GM18870 (cell line): ENCODE data around the gene LIMK2.
"Not testable (repeated sequence)": the region's sequence is repeated elsewhere in the genome, so short reads cannot be mapped to it uniquely, and the experiment has no call there.

ENCODE experiments used
- ATAC-seq: cut with Tn5 transposase; IDR thresholded peaks from one replicate; pipeline ENCODE4 v1.9.1; 2021; ENCODE audit warnings: moderate library complexity; ENCODE audit not compliant: unreplicated experiment

Gene LIMK2

DNA sequence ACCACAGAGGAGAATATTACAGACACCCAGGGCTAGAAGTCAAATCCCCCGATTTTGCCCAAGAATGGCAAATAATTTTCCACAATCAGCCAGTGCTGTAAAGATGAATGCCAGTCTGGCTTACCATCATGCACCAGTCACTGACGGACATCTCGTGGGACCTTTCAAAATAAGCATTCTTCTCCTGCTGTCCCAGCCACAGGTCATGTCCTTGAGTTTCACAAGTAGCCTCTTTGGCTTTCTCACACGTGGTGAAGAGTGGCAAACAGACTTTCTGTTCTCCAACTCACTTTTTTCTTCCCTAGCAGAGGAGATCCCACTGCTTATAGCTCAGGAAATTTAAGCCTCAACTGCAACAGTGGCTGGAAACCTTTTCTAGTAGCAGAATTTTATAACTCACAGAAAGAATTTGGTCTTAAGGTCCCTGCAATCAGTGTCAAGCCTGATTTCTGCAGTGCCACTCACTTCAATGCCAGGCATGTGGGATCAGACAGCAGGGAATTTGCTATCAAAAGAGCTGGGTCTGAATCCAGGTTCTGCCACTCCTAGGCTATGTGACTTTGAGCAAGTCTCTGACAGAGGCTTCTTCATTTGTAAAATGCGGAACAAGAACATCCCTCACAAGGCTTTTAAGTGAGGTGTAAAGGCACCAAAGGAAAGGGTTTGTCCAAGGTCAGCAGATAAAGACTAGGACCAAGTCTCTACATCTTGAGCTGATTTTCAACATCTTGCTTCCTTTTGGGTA, 76.6 kb downstream of the LIMK2 start:
- ATAC-seq, result no peak

- no peak for ATAC-seq
Observed at GRCh38 chr22:31289344-31289743, 77.2 kb downstream of the LIMK2 start.

- peak; percentile 62 for ATAC-seq
Observed at GRCh38 chr22:31290494-31291471, 78.7 kb downstream of the LIMK2 start.

DNA sequence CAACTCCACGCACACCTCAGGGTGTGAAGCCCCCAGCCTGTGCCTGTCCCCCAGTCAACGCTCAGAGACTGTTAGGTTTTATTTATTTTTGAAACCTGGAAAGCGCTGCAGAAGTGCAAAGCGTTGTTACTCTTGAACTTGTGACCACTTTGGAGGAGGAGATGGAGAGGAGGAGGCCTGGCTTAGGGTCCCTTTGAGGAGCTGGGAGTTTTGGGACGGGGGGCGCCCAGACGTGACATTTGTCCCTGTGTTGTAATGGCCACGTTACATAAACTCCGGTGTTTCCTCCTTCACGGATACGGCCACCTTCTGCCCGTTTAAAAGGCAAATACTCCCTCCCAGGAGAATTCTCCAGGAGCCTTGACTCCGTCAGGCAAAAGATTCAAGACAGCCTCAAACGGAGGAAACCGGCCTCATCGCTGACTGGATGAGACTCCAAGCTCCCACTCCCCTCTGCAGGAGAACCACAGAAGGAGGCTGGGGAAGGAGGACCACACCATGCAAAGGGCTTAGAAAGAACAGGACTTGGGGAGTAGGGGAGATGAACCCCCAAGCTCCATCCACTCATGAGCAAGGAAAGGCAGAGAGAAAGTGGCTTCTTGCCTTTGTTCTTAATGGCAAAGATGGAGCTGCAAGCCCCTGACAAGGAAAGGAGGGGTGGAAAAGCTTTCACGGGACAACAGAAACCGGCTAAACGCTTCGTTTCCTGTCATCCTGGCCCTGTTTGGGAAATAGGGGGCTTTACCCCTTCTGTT, 79.6 kb downstream of the LIMK2 start:
- ATAC-seq, result no peak

DNA sequence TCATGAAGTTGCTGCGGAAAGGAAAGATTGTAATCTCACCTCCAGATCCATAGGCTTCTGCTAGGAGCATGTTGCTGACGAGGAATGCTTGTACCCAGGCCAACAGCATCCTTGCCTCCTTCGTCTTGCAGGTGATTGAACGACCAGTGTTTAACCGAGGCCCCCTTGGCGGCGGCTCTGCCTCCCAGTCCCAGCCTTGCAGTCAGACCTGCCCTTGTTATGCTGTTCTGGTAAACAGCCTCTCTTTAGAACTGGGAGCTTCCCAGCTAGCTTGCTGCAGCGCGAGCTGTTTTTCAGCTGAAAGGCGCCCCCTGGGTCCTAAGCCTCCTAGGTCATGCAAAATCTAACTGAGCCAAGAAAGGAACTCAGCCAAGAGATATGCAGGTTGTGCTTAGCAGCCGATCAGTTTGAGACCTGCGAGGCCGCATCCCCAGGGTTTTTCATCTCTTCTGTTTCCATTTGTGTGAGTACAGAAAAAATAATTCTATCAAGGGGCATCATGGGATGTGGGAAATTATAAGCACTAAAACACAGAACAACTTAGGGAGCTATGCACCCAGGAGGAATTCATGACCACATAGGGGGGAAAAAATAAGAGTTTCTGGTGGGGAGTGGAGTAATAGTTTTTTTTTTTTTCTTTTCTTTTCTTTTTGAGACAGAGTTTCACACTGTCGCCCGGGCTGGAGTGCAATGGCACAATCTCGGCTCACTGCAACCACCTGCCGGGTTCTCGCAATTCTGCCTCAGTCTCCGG, 80.3 kb downstream of the LIMK2 start, which contains the start of gene PIK3IP1:
Gene PIK3IP1 (minus strand): TSS at position 253 of the 754 bp plus-strand sequence. CDS start 144 bp downstream, at position 109.
- no peak for ATAC-seq

DNA sequence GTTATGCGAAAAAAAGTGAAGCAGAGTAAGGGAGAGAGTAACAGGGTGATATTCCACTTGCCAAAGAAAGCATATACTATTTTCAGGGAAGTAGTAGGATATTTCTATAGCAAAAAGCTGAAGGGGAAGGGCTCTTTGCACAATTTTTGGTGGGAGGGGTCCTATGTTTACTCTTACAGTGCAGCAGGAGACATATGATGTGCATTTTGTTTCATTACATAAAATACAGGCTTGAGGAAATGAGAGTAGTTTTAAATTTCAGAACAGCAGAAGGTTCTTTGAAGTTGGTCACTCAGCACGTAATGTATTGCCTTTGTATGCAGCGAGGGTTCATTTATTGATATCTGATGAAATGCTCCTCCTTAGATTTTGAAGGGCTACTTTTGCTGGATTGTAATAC, 83.3 kb downstream of the LIMK2 start:
- ATAC-seq, result no peak

- no peak for ATAC-seq
Observed at GRCh38 chr22:31295831-31296657, 83.9 kb downstream of the LIMK2 start.

DNA sequence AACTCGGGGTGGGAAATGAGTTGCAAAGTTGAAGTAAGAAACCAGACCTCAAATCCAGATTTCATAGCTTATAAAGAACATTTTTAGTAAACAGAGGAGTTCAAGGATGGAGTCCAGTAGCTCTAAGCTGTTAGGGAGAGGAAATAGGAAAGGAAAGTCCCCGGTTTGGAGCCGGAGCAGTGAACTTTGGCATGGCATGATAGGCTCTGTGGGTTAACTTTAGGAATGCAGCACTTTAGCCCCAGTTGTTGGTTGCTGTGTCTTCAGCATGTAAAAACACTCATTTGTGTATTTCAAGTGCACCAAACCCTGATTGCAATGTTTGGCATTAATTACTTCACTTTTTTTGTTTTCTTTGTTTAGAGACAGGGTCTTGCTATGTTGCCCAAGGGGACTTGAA, 88.8 kb downstream of the LIMK2 start:
- no peak for ATAC-seq

- ATAC-seq, result no peak
Observed at GRCh38 chr22:31302006-31302405, 89.9 kb downstream of the LIMK2 start.

DNA sequence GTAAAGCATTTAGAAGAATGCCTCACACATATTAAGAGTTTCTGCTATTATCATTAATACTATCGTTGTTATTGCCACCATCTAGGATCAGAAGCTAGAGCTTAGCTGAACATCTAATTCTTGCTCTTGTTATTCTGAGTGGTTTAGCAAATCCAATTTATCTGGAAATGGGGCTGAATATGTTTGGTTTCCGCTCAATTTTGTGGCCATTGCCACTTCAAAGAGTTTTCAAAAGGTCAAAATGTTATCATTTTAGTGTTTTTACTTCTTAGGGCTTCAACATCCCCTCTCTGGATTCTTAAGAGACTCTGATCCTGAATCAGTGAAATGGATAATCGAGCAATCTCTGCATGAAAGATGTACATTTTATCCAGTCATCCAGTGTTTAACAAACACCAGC, 90.4 kb downstream of the LIMK2 start:
- no peak for ATAC-seq

- no peak for ATAC-seq
Observed at GRCh38 chr22:31305194-31305593, 93.1 kb downstream of the LIMK2 start.

DNA sequence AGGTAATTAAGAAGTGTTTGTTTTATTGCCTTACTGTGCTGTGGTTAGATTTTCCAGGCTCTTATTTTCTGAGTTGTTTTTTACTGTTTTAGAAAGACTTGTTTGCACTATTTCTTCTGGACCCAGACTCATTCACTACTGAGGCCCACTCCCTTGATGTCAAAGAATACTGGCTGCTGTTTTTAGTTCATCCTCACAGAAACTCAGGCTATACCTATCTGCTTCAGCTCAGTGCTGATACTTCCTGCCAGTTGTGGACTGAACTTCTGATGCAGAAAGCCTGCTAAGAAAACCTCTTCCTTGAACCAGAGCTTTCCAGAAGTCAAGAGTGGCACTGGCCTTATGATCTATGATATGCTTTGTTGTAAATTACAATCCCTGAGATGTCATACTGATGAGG, 96.1 kb downstream of the LIMK2 start:
- no peak for ATAC-seq

DNA sequence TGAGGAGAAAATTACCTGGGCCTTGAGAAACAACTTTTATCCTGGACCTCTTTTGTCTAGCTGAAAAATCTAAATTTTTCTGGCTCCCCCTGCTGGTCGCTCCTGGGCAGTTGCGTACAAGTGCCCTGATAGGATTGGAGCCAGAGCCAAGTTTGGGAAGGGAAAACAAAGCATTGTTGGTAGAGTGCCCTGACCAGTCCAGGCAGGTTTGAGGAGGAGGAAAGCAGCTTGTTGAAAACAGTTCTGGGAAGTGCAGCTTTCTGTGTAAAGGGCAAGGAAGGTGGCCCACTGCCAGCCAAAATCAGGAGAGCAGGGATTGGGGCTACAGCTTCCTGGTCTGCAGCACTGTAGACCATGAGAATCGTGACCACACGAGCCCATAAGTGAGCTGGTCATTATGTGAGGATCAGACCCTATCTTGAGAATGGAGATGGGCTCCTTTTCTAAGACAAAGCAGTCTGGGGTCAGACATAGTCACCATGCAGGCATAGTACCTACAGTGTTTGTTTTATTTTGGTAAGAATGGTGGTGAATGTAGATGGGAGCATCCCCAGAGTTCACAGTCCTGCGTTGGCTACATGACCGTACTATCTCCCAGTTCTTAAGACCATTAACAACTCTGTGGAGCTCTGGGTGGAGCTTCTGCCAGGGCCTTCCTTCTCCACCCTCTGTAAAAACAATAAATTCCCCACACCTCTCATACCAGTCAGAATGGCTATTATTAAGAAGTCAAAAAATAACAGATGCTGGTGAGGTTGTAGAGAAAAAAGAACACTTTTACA, 101.5 kb downstream of the LIMK2 start:
- no peak for ATAC-seq

GRCh38 chr22:31314220-31314619, 102.1 kb downstream of the LIMK2 start:
- ATAC-seq, result not testable (repeated sequence)

DNA sequence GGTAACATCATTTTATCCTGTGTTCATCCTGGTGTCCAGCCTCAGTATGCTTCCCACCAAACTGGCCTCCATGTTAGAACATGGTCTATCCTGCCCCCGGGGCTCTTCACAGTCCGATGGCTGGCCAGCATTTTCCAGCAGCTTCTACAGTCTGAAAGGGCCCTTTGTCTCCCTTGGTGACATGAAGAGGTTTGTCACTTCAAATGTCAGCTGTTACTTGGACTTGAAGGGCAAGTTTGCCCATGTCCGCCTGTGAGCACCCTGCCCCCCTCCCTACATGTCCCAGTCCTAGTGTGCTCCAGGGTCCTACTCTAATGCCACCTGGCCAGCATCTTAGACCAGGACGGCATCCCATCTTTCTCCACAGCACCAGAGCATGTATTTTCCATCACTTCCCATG, 109.3 kb downstream of the LIMK2 start:
- no peak for ATAC-seq

DNA sequence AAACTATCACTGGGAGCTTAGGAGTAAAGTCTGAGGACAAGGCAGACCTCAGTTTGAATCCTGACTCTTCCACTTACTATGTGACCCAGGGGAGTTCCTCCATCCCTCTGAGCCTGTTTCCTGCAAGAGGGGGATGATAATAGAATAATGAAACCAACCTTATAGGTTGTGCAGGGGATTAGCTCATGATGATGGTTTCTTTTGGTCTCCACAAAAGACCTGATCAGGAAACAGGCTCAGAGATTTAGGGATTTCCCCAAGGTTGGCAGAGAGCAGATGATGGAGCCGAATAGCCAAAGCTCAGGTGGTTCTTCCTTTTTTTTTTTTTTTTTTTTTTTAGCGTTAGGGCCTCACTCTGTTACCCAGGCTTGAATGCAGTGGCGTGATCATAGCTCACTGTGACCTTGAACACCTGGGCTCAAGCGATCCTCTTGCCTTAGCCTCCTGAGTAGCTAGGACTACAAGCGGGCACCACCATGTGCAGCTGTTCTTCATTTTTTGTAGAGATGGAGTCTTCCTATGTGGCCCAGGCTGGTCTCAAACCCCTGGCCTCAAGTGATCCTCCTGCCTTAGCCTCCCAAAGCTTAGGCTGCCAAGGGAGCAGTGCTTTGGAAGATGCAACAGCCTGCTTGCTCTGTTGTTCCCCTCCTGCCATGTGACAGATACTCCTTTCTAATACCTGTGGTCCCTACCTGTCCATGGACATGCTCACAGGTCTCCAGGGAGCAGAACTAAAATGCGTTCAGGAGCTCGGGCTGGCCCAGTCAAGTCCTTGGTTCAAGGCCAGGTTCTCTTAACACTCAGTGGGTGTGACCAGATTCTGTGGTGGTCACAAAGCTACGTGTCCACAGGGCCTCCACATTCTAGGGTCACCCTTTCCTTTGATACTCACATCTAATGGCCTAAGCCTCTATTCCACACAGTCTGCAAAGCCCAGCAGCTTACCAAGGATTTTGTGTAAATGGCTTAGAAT, 111.8 kb downstream of the LIMK2 start:
- no peak for ATAC-seq

GRCh38 chr22:31326877-31327276, 114.8 kb downstream of the LIMK2 start:
- no peak for ATAC-seq
